GM12878 (cell line): ENCODE measurements around the gene NPB. TPM values are rescaled to one million over a fixed set of nuclear protein-coding genes. Genes with fewer than 3 reads are reported as not detected.

ENCODE experiments used
- ATAC-seq: fragments of 200-7000 bp; cut with Tn5 transposase; 3 replicates; pipeline ENCODE4 v1.9.1; 2020; ENCODE audit warnings: mild to moderate bottlenecking, moderate library complexity
- BruUV-seq: library from RNA; stranded (reverse); fragments of 400-500 nt; replicated peaks from 2 replicates; lab custom pipeline; 2021; lab: Mats Ljungman, UMichigan
- CTCF ChIA-PET: fragments of 300-600 bp; sonication (Branson Sonifier 250); formaldehyde crosslinking; extraction: SDS; loops from one replicate; lab custom pipeline; 2021; ENCODE audit warnings: inconsistent platforms; lab: Yijun Ruan, JAX
- POLR2A ChIA-PET: fragments of 350-600 bp; formaldehyde crosslinking; extraction: SDS; loops from one replicate; lab custom pipeline; 2021; ENCODE audit warnings: inconsistent platforms; lab: Charles Lee
- RAD21 ChIA-PET: fragments of 300-600 bp; sonication (Branson Sonifier 250); formaldehyde crosslinking; loops from one replicate; lab custom pipeline; 2023; ENCODE audit warnings: antibody characterized with exemption; ENCODE audit not compliant: unreplicated experiment; lab: Charles Lee
- SMC1A ChIA-PET: fragments of 300-600 bp; sonication (Branson Sonifier 250); formaldehyde crosslinking; loops from one replicate; lab custom pipeline; 2023; ENCODE audit not compliant: unreplicated experiment, uncharacterized antibody; lab: Charles Lee
- DNase-seq: peaks from one replicate; pipeline ENCODE4 v3.0.0-alpha.2; 2011; ENCODE audit warnings: low read depth, low spot score
- FAIRE-seq: peaks from 3 replicates; lab custom pipeline; 2011; peaks lifted over from hg19 to GRCh38; lab: Jason Lieb, UNC
- H2AFZ ChIP-seq: 2 replicates; pipeline ENCODE4 v1.6.0; 2011; ENCODE audit warnings: low read depth, low read length, control low read depth; ENCODE audit not compliant: control insufficient read depth
- H3K27ac ChIP-seq: 2 replicates; pipeline ENCODE4 v1.5.1; 2011; ENCODE audit warnings: control low read depth; ENCODE audit not compliant: control insufficient read depth, insufficient read depth
- H3K27me3 ChIP-seq, 2 experiments: replicated peaks in 1 of 2; 2 replicates each; pipeline versions ENCODE4 v1.6.0 to v1.6.1; 2011; ENCODE audit warnings: low read length in 1 of 2; ENCODE audit not compliant: control insufficient read depth in 2 of 2, insufficient read depth in 2 of 2
- H3K36me3 ChIP-seq, 2 experiments: 2 replicates each; pipeline ENCODE4 v1.5.1; 2011; ENCODE audit warnings: low read length in 1 of 2; ENCODE audit not compliant: control insufficient read depth in 2 of 2, insufficient read depth in 2 of 2
- H3K4me1 ChIP-seq: 2 replicates; pipeline ENCODE4 v1.6.1; 2011; ENCODE audit warnings: mild to moderate bottlenecking, low read length, moderate library complexity, mixed read lengths; ENCODE audit not compliant: control insufficient read depth, insufficient read depth
- H3K4me2 ChIP-seq: 2 replicates; pipeline ENCODE4 v1.6.0; 2011; ENCODE audit warnings: control low read depth; ENCODE audit not compliant: control insufficient read depth, insufficient read depth
- H3K4me3 ChIP-seq: fragments of 200-600 bp; sonication (generic); 2 replicates; pipeline ENCODE4 v1.5.1; 2016
- H3K79me2 ChIP-seq: 2 replicates; pipeline ENCODE4 v1.6.0; 2011; ENCODE audit warnings: low read length; ENCODE audit not compliant: control insufficient read depth, insufficient read depth
- H3K9ac ChIP-seq: 2 replicates; pipeline ENCODE4 v1.8.0; 2011; ENCODE audit warnings: low read length, control low read depth, mixed read lengths; ENCODE audit not compliant: control insufficient read depth, insufficient read depth
- H3K9me3 ChIP-seq: replicated peaks from 3 replicates; pipeline ENCODE4 v1.5.1; 2011; ENCODE audit warnings: mild to moderate bottlenecking, low read length; ENCODE audit not compliant: control insufficient read depth, insufficient read depth
- H4K20me1 ChIP-seq: 2 replicates; pipeline ENCODE4 v1.6.0; 2011; ENCODE audit not compliant: control insufficient read depth, insufficient read depth
- CREM ChIP-seq: IDR thresholded peaks from 2 replicates; pipeline ENCODE4 v1.6.1; 2014; ENCODE audit warnings: antibody characterized with exemption, low read depth
- GABPA ChIP-seq: IDR thresholded peaks from 2 replicates; pipeline ENCODE4 v1.6.1; 2014; ENCODE audit warnings: antibody characterized with exemption, low read depth, mild to moderate bottlenecking, inconsistent platforms
- MXI1 ChIP-seq: fragments of 150-350 bp; IDR thresholded peaks from 2 replicates; pipeline ENCODE4 v1.6.1; 2011; ENCODE audit warnings: low read depth, mild to moderate bottlenecking, inconsistent platforms, low read length, improper control_type of control experiment
- PBX3 ChIP-seq: IDR thresholded peaks from 2 replicates; pipeline ENCODE4 v1.6.1; 2011; ENCODE audit warnings: mild to moderate bottlenecking, low read depth, low read length, moderate library complexity; ENCODE audit not compliant: insufficient replicate concordance
- SMAD5 ChIP-seq: IDR thresholded peaks from 2 replicates; pipeline ENCODE4 v1.6.1; 2016; ENCODE audit warnings: antibody characterized with exemption, low read depth
- SREBF1 ChIP-seq: IDR thresholded peaks from 2 replicates; pipeline ENCODE4 v1.6.1; 2012; ENCODE audit warnings: mild to moderate bottlenecking, low read length
- SRF ChIP-seq, 2 experiments: IDR thresholded peaks; 2 replicates each; pipeline ENCODE4 v1.6.1; 2011; ENCODE audit warnings: low read depth in 2 of 2, low read length in 2 of 2, mild to moderate bottlenecking in 1 of 2, moderate library complexity in 1 of 2
- WGBS: methylation state at CpG from one replicate; pipeline ENCODE4 v1.1.6; 2016; ENCODE audit warnings: low lambda C conversion rate; ENCODE audit not compliant: insufficient replicate concordance, insufficient coverage; ENCODE audit errors: missing lambda C conversion rate; 5-methylcytosine and 5-hydroxymethylcytosine counted together
- in situ Hi-C: fragments of 300-500 bp; cut with MboI; formaldehyde crosslinking; loops from 9 replicates; pipeline ENCODE4 v1.14.3; 2018; ENCODE audit warnings: mixed read lengths
- intact Hi-C: fragments of 100-400 bp; cut with micrococcal nuclease; formaldehyde crosslinking; loops from one replicate; pipeline ENCODE4 v1.14.2; 2022; ENCODE audit not compliant: unreplicated experiment
- polyA plus RNA-seq, 11 experiments: library from polyadenylated mRNA; depleted of rRNA in 4 of 11; unstranded in 6 of 11; stranded (reverse) in 5 of 11; fragments of >200 nt; fragmentation: Nextera tagmentation in 4 of 11; fragmentation: Illumina TruSeq in 1 of 11; extraction: Ambion mirVana in 4 of 11; extraction: Trizol in 1 of 11; gene quantifications; 1 replicate in 1 of 11; 2 replicates in 10 of 11; pipeline versions ENCODE4 v1.2.1 to v1.2.3, GENCODE V29; 2011 to 2016; ENCODE audit warnings: inconsistent platforms in 2 of 11, missing spikeins in 2 of 11, low read depth in 1 of 11
- total RNA-seq, 4 experiments: library from RNA; depleted of rRNA in 3 of 4; stranded (reverse); fragments of >200 nt in 3 of 4; fragmentation: Illumina TruSeq in 1 of 4; extraction: Trizol in 1 of 4; gene quantifications; 2 replicates each; pipeline versions ENCODE4 v1.2.1 to v1.2.3, GENCODE V29; 2013 to 2021

Gene NPB
- total and polyA plus RNA-seq, 10 of the 15 experiments (the other 5 are each of a cell fraction or from before 2014, with no cell fraction given): 0.03 to 0.40 (median 0.15) TPM; not detected in 2

- Histone ChIP-seq H3K4me1 (0 out of 2 replicates have a peak, but pooled peaks cover 8% of the 10 kb centered on the region), H3K4me2 (peak within 1 kb of the TSS; percentile 96), H4K20me1 (0 out of 2 replicates have a peak, but pooled peaks cover 3% of the 10 kb centered on the region), H3K79me2 (peaks cover 41% of the 10 kb centered on the region), H3K9ac (peak within 1 kb of the TSS; percentile 97), H2AFZ (peak within 1 kb of the TSS; percentile 69), H3K9me3 (no peaks in the 10 kb centered on the region), H3K36me3 (peaks cover 0 to 23% of the 10 kb centered on the region in 2 experiments; a peak in 2 of 4 replicates), H3K27me3 (no peaks in the 10 kb centered on the region), H3K27ac (peak within 1 kb of the TSS; percentile 98), H3K4me3 (peak within 1 kb of the TSS; percentile 95)
- ChIA-PET POLR2A (interaction anchor here (1.1 to 3.5 kb wide), 4 partner anchors 9 to 46 kb away, joined by 3 to 26 read pairs (median 6); partner anchors contain the start of genes ALYREF, ANAPC11, MCRIP1 and PPP1R27), RAD21 (interaction anchor here (1.1 kb wide), 1 partner anchor 10 kb away, joined by 4 read pairs; no protein-coding TSS in a partner anchor), SMC1A (no interaction called here), CTCF (interaction anchor here (1.1 to 2.4 kb wide), 3 partner anchors 10 to 150 kb away, joined by 5 to 9 read pairs (median 7); partner anchors contain the start of gene P4HB)
- ATAC-seq (peak; percentile 45), FAIRE-seq (no peak), DNase-seq (no peak)
- 0 out of 4 replicates have a peak, but pooled peaks of 1 of the 2 experiments have one; percentile 2 for TF ChIP-seq SRF (IDR thresholded peaks at IDR 0.05; ENCODE audit: low read depth in 2 of 2, low read length in 2 of 2)
- no peak for TF ChIP-seq MXI1
- 0 out of 2 replicates have a peak, but pooled peaks have one; percentile 76 for TF ChIP-seq SMAD5
- peak; percentile 73 for TF ChIP-seq GABPA
- TF ChIP-seq CREM: peak; percentile 67; the same call in 1 of the 2 replicates
- TF ChIP-seq PBX3: peak; percentile 44
- no peak for TF ChIP-seq SREBF1
- in situ Hi-C loops: no loop called here
- intact Hi-C loops: loop anchor here (5.0 kb wide), 1 partner anchor 56 kb away; the partner anchor contains the start of gene MAFG
- no TSS peak for BruUV-seq
- WGBS: under 1% methylated on average over 24 of the region's 64 CpGs
Measured at GRCh38 chr17:81870981-81871386, 31.1 kb upstream of the NPB start, which contains the start of gene ARHGDIA. ARHGDIA (minus strand) TSS chr17:81871337; CDS start chr17:81869930, 1,407 bp downstream.
